DOHH2 (cell line): ENCODE data around the gene TFF1.

Experiments used
- EZH2phosphoT487 ChIP-seq: fragments of 200-600 bp; sonication (generic); IDR thresholded peaks from 2 replicates; pipeline ENCODE4 v1.6.1; 2017; ENCODE audit warnings: borderline replicate concordance, mild to moderate bottlenecking, antibody characterized with exemption, low read length, moderate library complexity, mixed read lengths
- TF ChIP-seq, protein P1 (sequence below): fragments of 200-600 bp; sonication (generic); IDR thresholded peaks from one replicate; pipeline ENCODE4 v1.5.1; 2014; ENCODE audit warnings: antibody characterized with exemption, mild to moderate bottlenecking, low read depth, low read length; ENCODE audit not compliant: poor library complexity, severe bottlenecking

DNA sequence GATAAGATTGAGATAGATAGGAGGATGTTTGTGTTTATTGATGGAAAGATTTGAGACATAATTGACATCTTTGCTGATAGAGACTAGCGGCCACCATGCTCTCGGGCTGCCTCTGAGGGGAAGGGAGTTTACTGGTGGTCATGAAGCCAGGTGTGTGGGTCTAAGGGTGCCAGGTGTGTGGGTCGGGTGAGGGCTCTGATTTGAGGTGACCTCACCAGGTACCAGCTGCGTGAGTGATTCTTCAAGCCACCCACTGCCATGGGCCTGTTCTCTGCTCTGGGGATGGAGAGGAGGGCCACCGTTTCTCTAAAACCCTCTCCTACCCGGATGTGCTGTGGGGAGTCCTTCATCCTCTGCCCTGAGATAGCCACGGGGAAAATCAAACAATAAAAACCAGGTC lies 40.5 kb upstream of the TFF1 start:
- TF ChIP-seq, protein P1, sequence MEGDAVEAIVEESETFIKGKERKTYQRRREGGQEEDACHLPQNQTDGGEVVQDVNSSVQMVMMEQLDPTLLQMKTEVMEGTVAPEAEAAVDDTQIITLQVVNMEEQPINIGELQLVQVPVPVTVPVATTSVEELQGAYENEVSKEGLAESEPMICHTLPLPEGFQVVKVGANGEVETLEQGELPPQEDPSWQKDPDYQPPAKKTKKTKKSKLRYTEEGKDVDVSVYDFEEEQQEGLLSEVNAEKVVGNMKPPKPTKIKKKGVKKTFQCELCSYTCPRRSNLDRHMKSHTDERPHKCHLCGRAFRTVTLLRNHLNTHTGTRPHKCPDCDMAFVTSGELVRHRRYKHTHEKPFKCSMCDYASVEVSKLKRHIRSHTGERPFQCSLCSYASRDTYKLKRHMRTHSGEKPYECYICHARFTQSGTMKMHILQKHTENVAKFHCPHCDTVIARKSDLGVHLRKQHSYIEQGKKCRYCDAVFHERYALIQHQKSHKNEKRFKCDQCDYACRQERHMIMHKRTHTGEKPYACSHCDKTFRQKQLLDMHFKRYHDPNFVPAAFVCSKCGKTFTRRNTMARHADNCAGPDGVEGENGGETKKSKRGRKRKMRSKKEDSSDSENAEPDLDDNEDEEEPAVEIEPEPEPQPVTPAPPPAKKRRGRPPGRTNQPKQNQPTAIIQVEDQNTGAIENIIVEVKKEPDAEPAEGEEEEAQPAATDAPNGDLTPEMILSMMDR, result no peak
- TF ChIP-seq EZH2phosphoT487, result no peak
